Gastroesophageal sphincter (tissue), 3 donors: Measurements from ENCODE around the gene CD247.

Source experiments
- EP300 ChIP-seq: sonication (generic); formaldehyde crosslinking; IDR thresholded peaks from one replicate; pipeline ENCODE4 v1.6.1; 2017; ENCODE audit warnings: antibody characterized with exemption, mild to moderate bottlenecking
- POLR2A ChIP-seq, 2 donors: fragments of 450-650 bp; IDR thresholded peaks; one replicate each; pipeline ENCODE4 v1.6.1; 2017; ENCODE audit warnings: antibody characterized with exemption in 2 of 2, mild to moderate bottlenecking in 2 of 2, moderate library complexity in 1 of 2
- POLR2AphosphoS5 ChIP-seq: sonication (generic); formaldehyde crosslinking; IDR thresholded peaks from one replicate; pipeline ENCODE4 v1.6.1; 2017; ENCODE audit warnings: antibody characterized with exemption
- TF ChIP-seq, protein P1 (sequence below), 4 experiments: fragments of 200-600 bp in 2 of 4; fragments of 450-650 bp in 2 of 4; sonication (generic) in 1 of 4; IDR thresholded peaks; one replicate each; pipeline ENCODE4 v1.5.1; 2017 to 2019; ENCODE audit warnings: antibody characterized with exemption in 4 of 4, mild to moderate bottlenecking in 2 of 4, moderate library complexity in 2 of 4

GRCh38 chr1:167561753-167562152 lies 43.4 kb upstream of the CD247 start:
- TF ChIP-seq, protein P1, sequence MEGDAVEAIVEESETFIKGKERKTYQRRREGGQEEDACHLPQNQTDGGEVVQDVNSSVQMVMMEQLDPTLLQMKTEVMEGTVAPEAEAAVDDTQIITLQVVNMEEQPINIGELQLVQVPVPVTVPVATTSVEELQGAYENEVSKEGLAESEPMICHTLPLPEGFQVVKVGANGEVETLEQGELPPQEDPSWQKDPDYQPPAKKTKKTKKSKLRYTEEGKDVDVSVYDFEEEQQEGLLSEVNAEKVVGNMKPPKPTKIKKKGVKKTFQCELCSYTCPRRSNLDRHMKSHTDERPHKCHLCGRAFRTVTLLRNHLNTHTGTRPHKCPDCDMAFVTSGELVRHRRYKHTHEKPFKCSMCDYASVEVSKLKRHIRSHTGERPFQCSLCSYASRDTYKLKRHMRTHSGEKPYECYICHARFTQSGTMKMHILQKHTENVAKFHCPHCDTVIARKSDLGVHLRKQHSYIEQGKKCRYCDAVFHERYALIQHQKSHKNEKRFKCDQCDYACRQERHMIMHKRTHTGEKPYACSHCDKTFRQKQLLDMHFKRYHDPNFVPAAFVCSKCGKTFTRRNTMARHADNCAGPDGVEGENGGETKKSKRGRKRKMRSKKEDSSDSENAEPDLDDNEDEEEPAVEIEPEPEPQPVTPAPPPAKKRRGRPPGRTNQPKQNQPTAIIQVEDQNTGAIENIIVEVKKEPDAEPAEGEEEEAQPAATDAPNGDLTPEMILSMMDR (IDR thresholded peaks at IDR 0.05): no peak
- TF ChIP-seq POLR2AphosphoS5: no peak
- no peak for TF ChIP-seq POLR2A (IDR thresholded peaks at IDR 0.05)
- TF ChIP-seq EP300: no peak
